IPS-18c (cell line): ENCODE measurements around the gene ROR2.

Source experiments
- H3K4me3 ChIP-seq: 2 replicates; pipeline ENCODE4 v1.7.0; 2013; ENCODE audit warnings: low read depth, mild to moderate bottlenecking, low read length, moderate library complexity; ENCODE audit not compliant: insufficient read depth
- H3K9me3 ChIP-seq: one replicate; pipeline ENCODE4 v1.6.1; 2013; ENCODE audit warnings: mild to moderate bottlenecking, low read length, moderate library complexity; ENCODE audit not compliant: control insufficient read depth, insufficient read depth

ROR2 gene

DNA sequence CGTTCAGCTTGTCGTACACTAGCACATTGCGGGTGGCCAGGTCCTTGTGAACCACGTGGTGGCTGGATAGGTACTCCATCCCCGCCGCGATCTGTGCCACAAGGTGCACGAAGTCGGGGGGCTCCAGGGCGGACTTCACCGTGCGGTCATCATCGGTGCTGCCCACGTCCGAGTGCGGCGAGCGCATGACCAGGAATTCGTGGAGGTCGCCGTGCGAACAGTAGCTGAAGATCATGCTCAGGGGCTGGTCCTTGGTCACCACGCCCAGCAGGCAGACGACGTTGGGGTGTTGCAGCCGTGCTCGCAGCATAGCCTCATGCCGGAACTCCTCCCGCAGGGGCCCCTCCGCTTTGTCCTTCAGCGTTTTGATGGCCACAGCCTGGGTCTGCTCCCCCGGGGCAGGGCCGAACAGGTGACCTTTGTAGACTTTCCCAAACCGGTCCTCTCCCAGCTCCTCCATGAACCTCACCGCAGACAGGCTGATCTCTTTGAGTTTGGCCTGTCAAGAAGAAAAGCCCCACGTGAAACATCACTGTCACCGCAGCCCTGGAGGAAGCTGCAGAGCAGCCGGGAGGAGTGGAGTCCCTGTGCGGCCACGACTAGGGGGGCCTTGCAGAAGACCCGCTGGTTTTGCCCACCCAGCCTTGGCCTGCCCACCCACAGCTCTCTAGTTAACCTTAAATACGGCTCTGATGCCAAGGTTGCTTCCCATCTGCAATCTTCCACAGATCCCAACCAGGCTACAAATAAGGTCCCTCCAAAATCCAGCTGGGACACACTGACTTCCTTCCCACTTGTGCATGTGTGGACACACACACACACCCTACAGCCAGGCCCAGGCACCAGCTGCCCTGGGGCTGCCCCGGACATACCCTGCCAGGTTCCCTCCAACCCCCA, 225.2 kb downstream of the ROR2 start:
- no peak overlapping the region for H3K4me3 ChIP-seq
- peaks cover 2% of the 10 kb centered on the region for H3K9me3 ChIP-seq

DNA sequence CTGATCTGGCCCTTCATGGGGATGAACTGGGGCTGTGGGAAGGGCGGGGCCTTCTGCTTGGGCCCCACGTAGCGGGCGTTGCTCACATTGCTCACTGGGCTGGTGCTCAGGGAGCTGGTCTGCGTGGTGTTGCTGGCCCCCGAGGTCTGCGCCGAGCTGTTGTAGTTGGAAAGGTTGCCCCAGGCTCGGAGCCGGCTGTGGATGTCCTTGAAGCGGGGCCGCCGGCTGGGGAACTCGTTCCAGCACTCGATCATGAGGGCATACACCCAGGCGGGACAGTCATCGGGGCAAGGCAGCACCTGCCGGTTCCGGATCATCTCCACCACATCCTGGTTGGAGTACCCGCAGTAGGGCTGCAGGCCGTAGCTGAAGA, 226.0 kb downstream of the ROR2 start:
- no peak overlapping the region for H3K4me3 ChIP-seq
- peaks cover 4% of the 10 kb centered on the region for H3K9me3 ChIP-seq

DNA sequence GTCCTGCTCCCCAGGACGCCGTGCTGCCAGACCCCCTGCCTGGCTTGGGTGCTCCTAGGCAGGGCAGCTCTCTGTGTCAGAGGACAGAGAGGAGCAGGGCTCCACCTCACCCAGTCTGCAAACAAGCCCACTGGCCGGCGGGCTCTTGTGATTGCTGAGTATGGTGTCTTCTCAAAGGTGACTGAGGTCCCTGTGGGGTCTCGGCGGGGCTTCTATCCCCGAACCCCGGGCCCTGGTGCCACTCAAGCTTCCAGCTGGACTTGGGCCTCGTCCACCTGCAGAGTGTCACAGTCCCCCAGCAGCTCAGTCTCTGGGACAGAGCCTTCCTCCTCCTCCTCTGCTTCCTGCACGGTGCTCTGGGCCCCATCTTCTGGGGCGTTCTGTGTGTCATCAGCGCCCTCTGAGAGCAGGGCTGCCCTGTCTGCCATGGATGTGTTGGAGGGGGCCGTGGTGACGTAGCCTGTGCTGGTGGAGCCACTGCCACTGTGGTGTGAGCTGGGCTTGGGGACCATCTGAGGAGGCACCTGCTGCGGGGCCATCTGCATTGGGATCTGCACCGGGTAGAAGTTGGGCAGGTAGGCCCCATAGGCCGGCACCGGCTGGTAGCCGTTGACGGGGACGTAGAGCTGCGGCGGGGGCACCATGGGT, 226.5 kb downstream of the ROR2 start:
- Histone ChIP-seq H3K4me3 (no peak overlapping the region), H3K9me3 (peaks cover 4% of the 10 kb centered on the region)

DNA sequence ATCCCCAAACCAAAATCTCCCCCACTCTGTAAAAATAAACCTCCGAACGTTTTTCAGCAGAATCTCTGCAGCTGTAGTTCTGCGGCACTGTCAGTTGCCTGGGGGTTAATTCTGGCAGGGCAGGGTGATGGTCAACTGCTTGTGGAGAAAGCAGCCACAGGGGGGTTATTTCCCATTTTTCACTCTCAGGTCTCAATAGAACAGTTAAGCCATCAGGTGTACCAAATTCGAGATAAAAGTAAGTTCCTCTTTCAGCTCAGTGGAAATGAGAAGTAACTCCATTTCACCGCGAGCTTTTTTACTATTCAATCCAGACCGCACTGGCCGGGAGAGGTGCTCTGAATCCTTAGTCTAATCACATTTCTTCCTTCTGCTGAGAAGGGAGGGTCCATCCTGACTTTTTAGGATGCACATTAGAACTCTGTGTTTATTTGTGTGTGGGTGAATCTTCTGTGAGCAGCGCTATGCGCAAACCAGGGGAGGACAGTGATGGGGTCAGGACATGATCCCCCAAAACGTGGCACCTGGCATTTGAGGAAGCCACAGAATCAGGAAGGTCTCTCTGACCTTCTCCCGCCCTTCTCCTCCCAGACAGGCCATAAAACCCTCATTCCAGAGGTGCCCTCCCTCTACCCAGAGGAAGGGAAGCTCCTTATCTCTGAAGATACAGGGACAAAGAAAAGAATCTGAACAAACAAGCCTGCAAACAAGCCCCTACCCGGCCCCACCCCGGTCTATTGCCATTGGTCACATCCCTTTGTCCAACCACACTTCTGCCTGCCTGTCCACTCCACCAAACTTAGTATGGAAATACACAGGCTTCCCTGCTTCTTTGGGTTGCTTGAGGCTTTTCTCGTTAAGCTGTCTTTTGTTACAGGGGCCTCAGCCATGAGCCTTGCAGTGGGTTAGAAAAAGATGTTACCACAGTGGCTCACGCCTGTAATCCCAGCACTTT, 229.0 kb downstream of the ROR2 start:
- H3K4me3 ChIP-seq: no peak overlapping the region

DNA sequence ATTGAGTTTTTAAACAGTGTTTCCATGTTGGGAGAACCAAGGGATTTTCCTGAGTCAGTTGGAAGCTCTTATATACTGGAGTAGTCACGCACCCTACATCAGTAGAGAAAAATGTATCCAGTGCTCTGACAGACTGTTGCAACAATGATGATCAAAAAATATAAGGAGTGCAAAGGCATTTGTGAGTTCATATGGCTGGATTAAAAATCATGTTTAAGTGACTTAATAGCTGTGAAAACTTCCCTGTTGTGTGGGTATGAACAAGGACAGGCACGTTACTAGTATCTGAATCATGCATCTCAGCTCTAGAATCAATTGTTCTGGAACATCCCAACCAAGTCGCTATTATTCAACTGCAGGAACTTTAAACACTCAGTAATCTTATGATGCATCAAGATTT, 229.7 kb downstream of the ROR2 start:
- peaks cover 7% of the 10 kb centered on the region for H3K9me3 ChIP-seq
- H3K4me3 ChIP-seq: no peak overlapping the region

More for the DNA sequence above, 229.0 kb downstream of the ROR2 start:
- peaks cover 7% of the 10 kb centered on the region for H3K9me3 ChIP-seq

DNA sequence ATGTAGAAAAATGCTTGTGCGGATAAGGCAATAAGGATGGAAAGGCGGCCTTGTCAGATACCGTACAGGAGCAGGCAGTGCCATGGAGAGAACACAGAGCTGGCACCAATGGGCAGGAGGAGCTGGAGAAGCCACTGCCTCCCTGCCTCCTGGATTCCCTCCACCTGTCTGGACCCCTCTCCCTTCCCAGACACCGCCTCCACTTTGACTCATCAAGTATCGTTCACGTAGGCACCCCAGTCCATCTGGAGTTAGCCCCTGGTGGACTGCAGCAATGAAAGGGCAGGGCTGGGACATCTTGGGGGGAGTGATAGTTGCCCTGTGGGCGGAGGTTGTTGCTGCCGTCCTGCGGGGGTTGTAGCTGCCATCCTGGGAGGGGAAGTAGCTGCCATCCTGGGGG, 232.0 kb downstream of the ROR2 start:
- Histone ChIP-seq H3K9me3 (peaks cover 7% of the 10 kb centered on the region), H3K4me3 (no peak overlapping the region)

DNA sequence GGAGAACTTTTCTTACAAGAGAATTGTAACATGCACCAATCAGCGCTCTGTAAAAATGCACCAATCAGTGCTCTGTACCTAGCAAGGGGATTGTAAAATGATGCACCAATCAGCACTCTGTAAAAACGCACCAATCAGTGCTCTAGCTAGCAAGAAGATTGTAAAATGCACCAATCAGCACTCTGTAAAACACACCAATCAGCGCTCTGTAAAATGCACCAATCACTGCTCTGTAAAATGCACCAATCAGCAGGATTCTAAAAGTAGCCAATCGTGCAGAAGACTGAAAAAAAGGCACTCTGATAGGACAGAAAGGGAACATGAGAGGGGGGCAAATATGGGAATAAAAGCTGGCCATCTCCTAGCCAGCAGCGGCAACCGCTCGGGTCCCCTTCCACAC, 233.2 kb downstream of the ROR2 start:
- H3K4me3 ChIP-seq: no peak overlapping the region
- H3K9me3 ChIP-seq: peaks cover 4% of the 10 kb centered on the region

DNA sequence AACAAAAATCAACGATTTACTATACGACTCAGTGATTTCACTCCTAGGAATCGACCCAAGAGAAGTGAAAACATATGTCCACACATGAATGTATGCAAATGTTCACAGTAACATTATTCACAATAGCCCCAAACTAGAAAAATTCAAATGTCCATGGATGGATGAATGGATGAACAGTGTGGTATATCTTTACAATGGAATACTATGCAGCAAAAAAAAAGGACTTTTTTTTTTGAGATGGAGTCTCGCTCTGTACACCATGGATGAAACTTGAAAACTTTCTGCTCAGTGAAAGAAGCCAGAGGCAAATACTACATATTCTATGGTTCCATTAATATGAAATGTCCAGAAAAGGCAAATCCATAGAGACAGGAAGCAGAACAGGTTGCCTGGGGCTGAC, 233.8 kb downstream of the ROR2 start:
- Histone ChIP-seq H3K9me3 (peaks cover 4% of the 10 kb centered on the region), H3K4me3 (no peak overlapping the region)

DNA sequence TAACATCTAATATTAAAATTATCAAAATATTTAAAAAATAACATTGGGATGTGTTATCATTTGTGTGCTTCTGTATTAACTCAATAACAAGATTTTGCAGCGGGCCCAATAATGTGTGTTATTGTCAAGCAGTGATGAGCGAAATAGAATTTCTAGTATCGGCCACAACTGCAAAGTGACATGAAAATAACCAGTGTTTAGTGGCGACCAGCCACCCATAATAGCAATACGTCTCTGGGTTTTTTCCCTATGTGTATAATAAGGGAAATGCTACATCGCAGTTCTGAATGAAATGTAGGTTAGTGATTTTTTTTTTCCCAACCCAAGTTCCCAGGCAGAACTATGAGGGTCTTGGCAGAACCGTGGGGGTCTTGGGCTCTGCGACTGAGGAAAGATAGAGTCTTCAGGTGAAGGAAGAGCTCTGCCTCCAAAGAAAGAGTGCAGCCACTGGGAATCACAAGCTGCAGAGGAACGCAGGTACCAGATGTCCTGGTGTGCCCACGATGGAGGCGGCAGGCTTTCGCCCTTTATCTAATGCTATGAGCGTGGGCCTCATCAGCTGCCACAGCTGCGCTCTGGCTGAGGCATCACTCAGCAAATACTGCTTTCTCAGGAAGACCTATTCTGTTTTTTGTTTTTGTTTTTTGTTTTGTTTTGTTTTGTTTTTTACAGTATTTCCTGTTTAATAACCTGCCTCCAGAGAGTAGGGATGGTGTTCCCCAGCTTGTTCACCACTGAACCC, 235.0 kb downstream of the ROR2 start:
- Histone ChIP-seq H3K4me3 (no peak overlapping the region), H3K9me3 (peaks cover 4% of the 10 kb centered on the region)

DNA sequence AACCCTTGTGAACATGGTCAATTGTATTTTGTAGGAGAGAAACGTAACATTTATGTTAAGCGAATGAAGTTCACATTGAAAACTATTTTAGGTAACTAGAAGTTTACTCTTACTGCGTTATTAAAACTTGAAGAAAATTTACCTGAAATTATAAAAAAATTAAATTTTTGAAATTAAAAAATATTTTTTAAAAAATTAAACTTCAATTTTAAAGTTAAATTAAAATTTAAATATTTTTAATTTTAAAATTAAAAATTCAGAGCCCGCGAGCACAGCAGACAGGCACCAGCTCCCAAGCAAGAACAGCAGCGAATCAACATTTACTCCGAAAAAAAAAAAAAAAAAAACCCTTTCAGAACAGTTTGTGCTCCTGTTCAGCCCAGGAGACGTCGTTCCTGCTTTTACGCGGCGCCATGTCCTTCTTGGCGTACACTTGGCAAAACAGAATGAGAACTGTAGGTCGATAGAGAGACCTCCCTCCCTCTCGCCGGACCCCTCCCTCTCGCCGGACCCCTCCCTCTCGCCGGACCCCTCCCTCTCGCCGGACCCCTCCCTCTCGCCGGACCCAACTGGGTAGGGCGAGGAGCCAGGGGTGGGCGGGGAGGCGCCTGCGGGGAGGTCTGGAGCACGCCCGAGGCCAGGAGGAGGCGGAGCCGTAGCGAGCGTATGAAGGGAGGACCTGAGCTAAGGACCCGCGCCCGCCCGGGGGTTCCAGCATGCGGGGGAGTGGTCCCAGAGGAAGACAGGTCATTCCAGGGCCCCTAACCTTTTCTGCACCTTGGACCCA, 235.8 kb downstream of the ROR2 start:
- H3K4me3 ChIP-seq: no peak overlapping the region

DNA sequence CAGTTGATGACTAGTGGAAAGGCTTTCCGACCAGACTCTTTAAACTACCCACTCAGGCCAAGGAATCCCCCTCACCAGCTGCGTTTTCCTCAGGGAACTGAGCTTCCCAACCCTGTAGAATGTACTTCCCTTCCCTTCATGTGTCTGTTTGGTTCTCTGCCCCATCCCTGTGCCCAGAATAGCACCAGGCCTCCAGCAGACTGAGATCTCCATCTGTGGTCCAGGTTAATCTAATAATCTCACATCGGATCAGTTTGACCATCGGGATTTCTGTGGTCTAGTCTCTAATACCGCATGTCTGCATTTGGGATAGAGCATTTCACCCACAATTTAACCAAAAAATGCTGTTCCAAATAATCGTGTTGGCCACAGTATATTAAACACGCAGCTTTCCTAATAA, 237.2 kb downstream of the ROR2 start:
- Histone ChIP-seq H3K9me3 (peaks cover 2% of the 10 kb centered on the region), H3K4me3 (no peak overlapping the region)

More for the DNA sequence above, 235.8 kb downstream of the ROR2 start:
- H3K9me3 ChIP-seq: peaks cover 3% of the 10 kb centered on the region

DNA sequence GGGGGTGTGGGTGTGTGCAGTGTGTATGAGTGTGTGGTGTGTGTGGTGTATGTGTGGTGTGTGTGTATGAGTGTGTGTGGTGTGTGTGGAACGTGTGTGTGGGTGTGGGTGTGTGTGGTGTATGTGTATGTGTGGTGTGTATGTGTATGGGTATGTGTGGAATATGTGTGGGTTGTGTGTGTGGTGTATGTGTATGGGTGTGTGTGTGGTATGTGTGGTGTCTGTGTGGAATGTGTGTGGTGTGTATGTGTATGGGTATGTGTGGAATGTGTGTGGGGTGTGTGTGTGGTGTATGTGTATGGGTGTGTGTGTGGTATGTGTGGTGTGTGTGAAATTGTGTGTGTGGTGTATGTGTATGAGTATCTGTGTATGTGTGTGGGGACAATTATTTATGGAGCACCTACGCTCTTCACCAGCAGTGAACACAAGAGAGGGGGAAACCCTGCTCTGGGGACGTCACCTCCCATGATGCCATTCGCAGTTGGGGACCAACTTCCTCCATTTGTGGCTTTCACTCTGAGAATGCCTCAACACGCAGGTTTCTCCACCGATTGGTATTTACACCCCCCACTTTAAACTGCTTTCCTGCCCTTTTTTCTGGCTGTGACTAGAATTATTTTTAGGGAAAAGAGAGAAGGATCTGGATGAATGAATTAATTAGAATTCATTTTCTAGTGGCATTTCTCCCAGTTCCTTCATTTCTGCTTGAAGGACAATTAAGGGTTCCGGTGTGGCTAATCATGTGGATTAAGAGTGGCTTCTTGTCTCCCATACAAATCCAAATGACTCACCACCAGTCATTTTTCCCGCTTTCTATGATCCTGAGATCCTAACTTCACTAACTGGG, 238.1 kb downstream of the ROR2 start:
- Histone ChIP-seq H3K4me3 (no peak overlapping the region), H3K9me3 (peaks cover 6% of the 10 kb centered on the region)

DNA sequence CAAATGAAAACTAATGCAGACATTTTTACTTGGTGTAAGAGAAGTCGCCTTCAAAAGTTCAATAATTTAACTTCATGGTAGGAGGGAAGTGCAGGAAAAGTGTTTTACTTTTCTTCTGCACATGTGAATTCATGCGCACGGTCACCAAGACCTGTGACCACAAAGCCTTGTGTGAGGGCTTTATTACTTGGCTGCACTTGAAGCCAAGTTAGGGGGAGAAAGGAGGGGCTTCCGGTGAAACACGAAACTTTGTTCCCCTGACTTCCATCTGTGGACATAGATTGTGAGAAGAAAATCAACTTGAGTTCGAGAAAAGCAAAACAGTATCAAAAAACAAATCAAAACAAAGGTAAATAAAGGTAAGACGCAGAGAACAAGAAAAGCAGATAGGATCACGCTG, 239.9 kb downstream of the ROR2 start:
- H3K4me3 ChIP-seq: no peak overlapping the region

DNA sequence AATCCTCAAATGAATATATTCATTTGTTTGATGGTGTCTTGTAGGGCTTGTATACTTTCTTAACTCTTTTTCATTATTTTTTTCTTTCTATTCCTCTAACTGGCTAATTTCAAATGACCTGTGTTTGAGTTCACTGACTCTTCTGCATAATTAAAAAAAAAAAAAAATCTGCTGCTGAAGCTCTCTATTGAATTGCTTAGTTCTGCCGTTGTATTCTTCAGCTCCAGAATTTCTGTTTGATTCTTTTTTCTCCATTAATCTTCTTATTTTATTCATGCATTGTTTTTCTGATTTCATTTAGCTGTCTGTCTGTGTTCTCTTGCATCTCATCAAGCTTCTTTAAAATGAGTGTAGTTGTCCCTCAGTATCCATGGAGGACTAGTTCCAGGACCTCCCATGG, 244.6 kb downstream of the ROR2 start:
- no peak overlapping the region for H3K4me3 ChIP-seq
- H3K9me3 ChIP-seq: peaks cover 5% of the 10 kb centered on the region

More for the DNA sequence above, 239.9 kb downstream of the ROR2 start:
- peaks cover 5% of the 10 kb centered on the region for H3K9me3 ChIP-seq

DNA sequence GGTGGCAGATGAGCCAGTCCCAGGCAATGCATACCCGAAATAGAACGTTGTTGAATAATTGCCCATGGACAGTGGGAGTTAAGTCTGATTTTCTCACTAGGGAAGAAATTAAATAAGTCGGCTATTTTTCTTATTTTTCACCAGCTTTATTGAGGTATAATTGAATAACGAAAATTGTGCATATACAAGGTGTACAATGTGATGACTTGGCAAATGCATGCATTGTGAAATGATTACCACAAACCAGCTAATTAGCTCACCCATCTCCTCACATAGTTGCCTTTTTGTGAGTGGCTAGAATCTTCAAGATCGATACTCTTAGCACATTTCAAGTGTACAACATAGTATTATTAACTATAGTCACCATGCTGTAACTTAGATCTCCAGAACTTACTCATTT, 249.6 kb downstream of the ROR2 start:
- no peaks in the 10 kb centered on the region for H3K9me3 ChIP-seq
- H3K4me3 ChIP-seq: no peak overlapping the region
